Activated CD4-positive, alpha-beta T cell treated with anti-CD3 and anti-CD28 coated beads for 36 hours (primary cell): ENCODE data around the gene TSPEAR. TPM values are rescaled to one million over a fixed set of nuclear protein-coding genes. Genes with fewer than 3 reads are reported as not detected.
"Not testable (repeated sequence)": the region's sequence is repeated elsewhere in the genome, so short reads cannot be mapped to it uniquely, and the experiment has no call there.

Experiments
- ATAC-seq: fragments of 200-7000 bp; cut with Tn5 transposase; one replicate; pipeline ENCODE4 v1.10.0; 2021; ENCODE audit warnings: mild to moderate bottlenecking, moderate library complexity
- CTCF ChIA-PET: fragments of 350-600 bp; sonication (Branson Sonifier 250); formaldehyde crosslinking; loops from one replicate; lab custom pipeline; 2021; ENCODE audit warnings: antibody characterized with exemption; lab: Charles Lee
- POLR2A ChIA-PET: fragments of 350-600 bp; sonication (Branson Sonifier 250); formaldehyde crosslinking; loops from one replicate; lab custom pipeline; 2021; ENCODE audit warnings: antibody characterized with exemption, inconsistent platforms; lab: Charles Lee
- DNase-seq: peaks from one replicate; pipeline ENCODE4 v3.0.0-alpha.2; 2020
- H3K27ac Mint-ChIP-seq: one replicate; pipeline ENCODE4 v1.8.0; 2021; ENCODE audit warnings: mixed read lengths
- H3K27me3 Mint-ChIP-seq: one replicate; pipeline ENCODE4 v1.8.0; 2021; ENCODE audit warnings: mixed read lengths
- H3K36me3 Mint-ChIP-seq: one replicate; pipeline ENCODE4 v1.8.0; 2021; ENCODE audit warnings: low read depth, mixed read lengths
- H3K4me1 Mint-ChIP-seq: one replicate; pipeline ENCODE4 v1.8.0; 2021; ENCODE audit warnings: mixed read lengths
- H3K4me3 Mint-ChIP-seq: one replicate; pipeline ENCODE4 v1.8.0; 2021; ENCODE audit warnings: mild to moderate bottlenecking, moderate library complexity, mixed read lengths
- H3K9me3 Mint-ChIP-seq: one replicate; pipeline ENCODE4 v1.8.0; 2021; ENCODE audit warnings: low read depth, mixed read lengths
- intact Hi-C, 2 experiments: fragments of 100-400 bp; cut with DNase I in 1 of 2; cut with micrococcal nuclease in 1 of 2; formaldehyde crosslinking; loops; one replicate each; pipeline versions ENCODE4 v1.14.2 to v1.15.1; 2022 to 2024; cut with DNase I, micrococcal nuclease
- total RNA-seq, 2 experiments: library from RNA; stranded (reverse); gene quantifications; one replicate each; pipeline ENCODE4 v1.2.3, GENCODE V29; 2021

Gene TSPEAR
- total RNA-seq, 2 experiments from 2014 or later: not detected

- Mint-ChIP-seq H3K27me3 (no peaks in the 10 kb centered on the region), H3K4me1 (no peaks in the 10 kb centered on the region), H3K9me3 (no peaks in the 10 kb centered on the region), H3K36me3 (no peaks in the 10 kb centered on the region), H3K27ac (no peak overlapping the region), H3K4me3 (no peak overlapping the region)
- POLR2A ChIA-PET: no interaction called here
- no peak for DNase-seq
- CTCF ChIA-PET: interaction anchor here (4.0 kb wide), 1 partner anchor 285 kb away, joined by 26 read pairs; no protein-coding TSS in a partner anchor
- no peak for ATAC-seq
- intact Hi-C loops: no loop called here
Observed at GRCh38 chr21:44508711-44509445, 202.5 kb downstream of the TSPEAR start.

- no peaks in the 10 kb centered on the region for H3K36me3 Mint-ChIP-seq
- H3K27ac Mint-ChIP-seq: no peak overlapping the region
- no peak overlapping the region for H3K4me3 Mint-ChIP-seq
- intact Hi-C loops: no loop called here
- no peaks in the 10 kb centered on the region for H3K4me1 Mint-ChIP-seq
- H3K9me3 Mint-ChIP-seq: no peaks in the 10 kb centered on the region
- CTCF ChIA-PET: no interaction called here
- DNase-seq (no peak), ATAC-seq (no peak)
- no peaks in the 10 kb centered on the region for H3K27me3 Mint-ChIP-seq
- POLR2A ChIA-PET: no interaction called here
Observed at GRCh38 chr21:44508426-44508710, 203.0 kb downstream of the TSPEAR start.

GRCh38 chr21:44507673-44508425 lies 203.5 kb downstream of the TSPEAR start:
- Mint-ChIP-seq H3K4me3 (no peak overlapping the region), H3K4me1 (no peaks in the 10 kb centered on the region), H3K27me3 (no peaks in the 10 kb centered on the region), H3K27ac (no peak overlapping the region), H3K36me3 (no peaks in the 10 kb centered on the region), H3K9me3 (no peaks in the 10 kb centered on the region)
- no peak for ATAC-seq
- ChIA-PET POLR2A (no interaction called here), CTCF (interaction anchor here (1.0 kb wide), 1 partner anchor 20 kb away, joined by 3 read pairs; no protein-coding TSS in a partner anchor)
- no peak for DNase-seq
- intact Hi-C loops: no loop called here

GRCh38 chr21:44506279-44507255 lies 204.8 kb downstream of the TSPEAR start:
- H3K27ac Mint-ChIP-seq: no peak overlapping the region
- no peak overlapping the region for H3K4me3 Mint-ChIP-seq
- H3K27me3 Mint-ChIP-seq: no peaks in the 10 kb centered on the region
- H3K9me3 Mint-ChIP-seq: no peaks in the 10 kb centered on the region
- ATAC-seq (no peak), DNase-seq (no peak)
- intact Hi-C loops: no loop called here
- H3K36me3 Mint-ChIP-seq: no peaks in the 10 kb centered on the region
- ChIA-PET CTCF (interaction anchor here (1.0 kb wide), 1 partner anchor 19 kb away, joined by 3 read pairs; no protein-coding TSS in a partner anchor), POLR2A (no interaction called here)
- no peaks in the 10 kb centered on the region for H3K4me1 Mint-ChIP-seq

GRCh38 chr21:44505673-44506278 lies 205.6 kb downstream of the TSPEAR start:
- no peaks in the 10 kb centered on the region for H3K36me3 Mint-ChIP-seq
- ChIA-PET CTCF (no interaction called here), POLR2A (no interaction called here)
- intact Hi-C loops: no loop called here
- no peaks in the 10 kb centered on the region for H3K27me3 Mint-ChIP-seq
- no peak overlapping the region for H3K27ac Mint-ChIP-seq
- no peaks in the 10 kb centered on the region for H3K4me1 Mint-ChIP-seq
- H3K4me3 Mint-ChIP-seq: no peak overlapping the region
- no peaks in the 10 kb centered on the region for H3K9me3 Mint-ChIP-seq
- DNase-seq (no peak), ATAC-seq (no peak)

- Mint-ChIP-seq H3K27ac (no peak overlapping the region), H3K27me3 (no peaks in the 10 kb centered on the region)
- intact Hi-C loops: no loop called here
Observed at GRCh38 chr21:44503901-44504399, 207.4 kb downstream of the TSPEAR start.

GRCh38 chr21:44503006-44503889 lies 208.1 kb downstream of the TSPEAR start:
- H3K36me3 Mint-ChIP-seq, H3K4me1 Mint-ChIP-seq, H3K4me3 Mint-ChIP-seq, H3K9me3 Mint-ChIP-seq, ATAC-seq, intact Hi-C loops, H3K27me3 Mint-ChIP-seq, POLR2A ChIA-PET, H3K27ac Mint-ChIP-seq, DNase-seq: not testable (repeated sequence)
- CTCF ChIA-PET: interaction anchor here (2.1 kb wide), 1 partner anchor 290 kb away, joined by 7 read pairs; no protein-coding TSS in a partner anchor

More at GRCh38 chr21:44503901-44504399, 207.4 kb downstream of the TSPEAR start:
- H3K36me3 Mint-ChIP-seq: no peaks in the 10 kb centered on the region
- ChIA-PET CTCF (interaction anchor here (0.7 to 1.2 kb wide), 3 partner anchors 9 to 222 kb away, joined by 3 to 7 read pairs (median 3); no protein-coding TSS in a partner anchor), POLR2A (no interaction called here)
- DNase-seq (no peak), ATAC-seq (no peak)
- no peak overlapping the region for H3K4me3 Mint-ChIP-seq
- H3K4me1 Mint-ChIP-seq: no peaks in the 10 kb centered on the region
- H3K9me3 Mint-ChIP-seq: no peaks in the 10 kb centered on the region

- ATAC-seq (no peak), DNase-seq (no peak)
- no peak overlapping the region for H3K4me3 Mint-ChIP-seq
- ChIA-PET POLR2A (no interaction called here), CTCF (interaction anchor here (2.1 kb wide), 1 partner anchor 291 kb away, joined by 7 read pairs; no protein-coding TSS in a partner anchor)
- no peaks in the 10 kb centered on the region for H3K4me1 Mint-ChIP-seq
- H3K27ac Mint-ChIP-seq: no peak overlapping the region
- no peaks in the 10 kb centered on the region for H3K9me3 Mint-ChIP-seq
- intact Hi-C loops: no loop called here
- no peaks in the 10 kb centered on the region for H3K36me3 Mint-ChIP-seq
- H3K27me3 Mint-ChIP-seq: no peaks in the 10 kb centered on the region
Observed at GRCh38 chr21:44502171-44502958, 209.0 kb downstream of the TSPEAR start.

GRCh38 chr21:44500111-44500510 lies 211.3 kb downstream of the TSPEAR start:
- Mint-ChIP-seq H3K4me1 (no peaks in the 10 kb centered on the region), H3K36me3 (no peaks in the 10 kb centered on the region), H3K27me3 (no peaks in the 10 kb centered on the region), H3K9me3 (no peaks in the 10 kb centered on the region), H3K27ac (no peak overlapping the region), H3K4me3 (no peak overlapping the region)
- intact Hi-C loops: no loop called here
- ATAC-seq (no peak), DNase-seq (no peak)
- ChIA-PET CTCF (no interaction called here), POLR2A (no interaction called here)
